HCT116 (cell line): Measurements from ENCODE around the gene KLHDC4. TPM values are rescaled to one million over a fixed set of nuclear protein-coding genes. Genes with fewer than 3 reads are reported as not detected.

Experiments used
- ATAC-seq: fragments of 200-7000 bp; cut with Tn5 transposase; 2 replicates; pipeline ENCODE4 v1.9.1; 2020; ENCODE audit warnings: mild to moderate bottlenecking, moderate library complexity
- BruUV-seq: library from RNA; stranded (reverse); fragments of 400-500 nt; replicated peaks from 2 replicates; lab custom pipeline; 2021; lab: Mats Ljungman, UMichigan
- CTCF ChIA-PET: fragments of 300-600 bp; sonication (Branson Sonifier 250); formaldehyde crosslinking; loops from one replicate; lab custom pipeline; 2021; ENCODE audit warnings: antibody characterized with exemption; lab: Charles Lee
- POLR2A ChIA-PET: fragments of 300-600, 350-600 bp; sonication (Branson Sonifier 250); formaldehyde crosslinking; loops from one replicate; lab custom pipeline; 2021; ENCODE audit warnings: antibody characterized with exemption; lab: Charles Lee
- RAD21 ChIA-PET, 2 experiments: fragments of 300-600 bp; sonication (Branson Sonifier 250); formaldehyde crosslinking; loops; one replicate each; lab custom pipeline; 2023; ENCODE audit warnings: low total read pairs in 2 of 2; ENCODE audit not compliant: uncharacterized antibody in 2 of 2, unreplicated experiment in 2 of 2, low non-redundant PET in 1 of 2; lab: Charles Lee
- DNase-seq: peaks from one replicate; pipeline ENCODE4 v3.0.0-alpha.2; 2010; ENCODE audit warnings: low read depth, low spot score
- H2AFZ ChIP-seq: fragments of 200-600 bp; shearing (Covaris generic), sonication (generic); 2 replicates; pipeline ENCODE4 v1.6.1; 2017; ENCODE audit warnings: low read depth, mixed run types, mixed read lengths, antibody characterized with exemption, low read length; ENCODE audit not compliant: poor library complexity, severe bottlenecking
- H3K27ac ChIP-seq: 2 replicates; pipeline ENCODE4 v1.5.1; 2012; ENCODE audit warnings: low read depth, low read length
- H3K27me3 ChIP-seq: fragments of 200-600 bp; sonication (generic); 2 replicates; pipeline ENCODE4 v1.6.1; 2016; ENCODE audit warnings: mixed run types, low read length, mixed read lengths; ENCODE audit not compliant: insufficient read depth
- H3K36me3 ChIP-seq, 2 experiments: fragments of 200-500 bp in 1 of 2; fragments of 200-600 bp in 1 of 2; sonication (Bioruptor generic) in 1 of 2; sonication (generic) in 1 of 2; 2 replicates each; pipeline versions ENCODE4 v1.5.1 to v1.6.1; 2014 to 2016; ENCODE audit warnings: low read length in 2 of 2, inconsistent platforms in 1 of 2, mixed read lengths in 1 of 2, mixed run types in 1 of 2; ENCODE audit not compliant: insufficient read depth in 2 of 2, control insufficient read depth in 1 of 2
- H3K4me1 ChIP-seq, 2 experiments: fragments of 200-600 bp in 1 of 2; sonication (generic) in 1 of 2; 2 replicates each; pipeline versions ENCODE4 v1.5.1 to v1.6.1; 2012 to 2017; ENCODE audit warnings: low read length in 2 of 2, inconsistent platforms in 1 of 2, mild to moderate bottlenecking in 1 of 2, mixed read lengths in 1 of 2, mixed run types in 1 of 2, moderate library complexity in 1 of 2; ENCODE audit not compliant: insufficient read depth in 2 of 2, control insufficient read depth in 1 of 2
- H3K4me2 ChIP-seq: fragments of 200-600 bp; sonication (generic); 2 replicates; pipeline ENCODE4 v1.6.1; 2017; ENCODE audit warnings: mixed run types, low read length, mixed read lengths
- H3K4me3 ChIP-seq, 2 experiments: fragments of 200-600 bp in 1 of 2; sonication (generic) in 1 of 2; replicated peaks in 1 of 2; 2 replicates each; pipeline ENCODE4 v1.5.1; 2011 to 2016; ENCODE audit warnings: low read length in 2 of 2, control low read depth in 1 of 2, low read depth in 1 of 2, mild to moderate bottlenecking in 1 of 2, mixed read lengths in 1 of 2, mixed run types in 1 of 2
- H3K79me2 ChIP-seq: fragments of 200-600 bp; sonication (generic); 2 replicates; pipeline ENCODE4 v1.6.1; 2017; ENCODE audit warnings: mild to moderate bottlenecking, mixed run types, low read length, moderate library complexity, mixed read lengths; ENCODE audit not compliant: insufficient read depth
- H3K9ac ChIP-seq: fragments of 200-600 bp; sonication (generic); 2 replicates; pipeline ENCODE4 v1.6.1; 2016; ENCODE audit warnings: low read length, mixed read lengths
- H3K9me2 ChIP-seq: fragments of 200-600 bp; sonication (generic), shearing (Covaris generic); 2 replicates; pipeline ENCODE4 v1.6.1; 2017; ENCODE audit warnings: mixed run types, mild to moderate bottlenecking, moderate library complexity; ENCODE audit not compliant: insufficient read depth
- H3K9me3 ChIP-seq, 2 experiments: fragments of 200-500 bp in 1 of 2; fragments of 200-600 bp in 1 of 2; sonication (Bioruptor generic) in 1 of 2; sonication (generic) in 1 of 2; 2 replicates each; pipeline ENCODE4 v1.6.1; 2014 to 2017; ENCODE audit warnings: low read length in 2 of 2, mixed read lengths in 2 of 2, inconsistent platforms in 1 of 2, low read depth in 1 of 2, mild to moderate bottlenecking in 1 of 2, mixed run types in 1 of 2, moderate library complexity in 1 of 2; ENCODE audit not compliant: control insufficient read depth in 1 of 2, insufficient read depth in 1 of 2
- H4K20me1 ChIP-seq: fragments of 200-600 bp; sonication (generic), shearing (Covaris generic); 2 replicates; pipeline ENCODE4 v1.6.1; 2017; ENCODE audit warnings: mixed run types, mild to moderate bottlenecking, moderate library complexity; ENCODE audit not compliant: insufficient read depth
- CBX3 ChIP-seq: IDR thresholded peaks from 2 replicates; pipeline ENCODE4 v1.6.1; 2012; ENCODE audit warnings: low read depth
- CEBPB ChIP-seq: IDR thresholded peaks from 2 replicates; pipeline ENCODE4 v1.6.1; 2012; ENCODE audit warnings: low read depth
- EGR1 ChIP-seq: IDR thresholded peaks from 2 replicates; pipeline ENCODE4 v1.6.1; 2012; ENCODE audit warnings: low read depth
- ELF1 ChIP-seq: IDR thresholded peaks from 2 replicates; pipeline ENCODE4 v1.6.1; 2012; ENCODE audit warnings: low read depth, borderline replicate concordance
- EZH2 ChIP-seq: fragments of 200-600 bp; sonication (generic); IDR thresholded peaks from 2 replicates; pipeline ENCODE4 v1.6.1; 2017; ENCODE audit warnings: antibody characterized with exemption, mixed run types
- EZH2phosphoT487 ChIP-seq: fragments of 200-600 bp; IDR thresholded peaks from 2 replicates; pipeline ENCODE4 v1.6.1; 2018; ENCODE audit warnings: antibody characterized with exemption, borderline replicate concordance
- JUND ChIP-seq: IDR thresholded peaks from 2 replicates; pipeline ENCODE4 v1.6.1; 2012
- SIN3A ChIP-seq: IDR thresholded peaks from 2 replicates; pipeline ENCODE4 v1.6.1; 2012; ENCODE audit warnings: low read depth
- SRF ChIP-seq: IDR thresholded peaks from 2 replicates; pipeline ENCODE4 v1.6.1; 2012; ENCODE audit warnings: low read depth
- YY1 ChIP-seq: IDR thresholded peaks from 2 replicates; pipeline ENCODE4 v1.6.1; 2011; ENCODE audit warnings: low read length, low read depth, moderate library complexity, mild to moderate bottlenecking; ENCODE audit not compliant: insufficient replicate concordance; ENCODE audit errors: extremely low read depth
- ZNF274 ChIP-seq: fragments of 200-500 bp; sonication (Bioruptor generic); IDR thresholded peaks from 2 replicates; pipeline ENCODE4 v1.6.1; 2014; ENCODE audit warnings: mild to moderate bottlenecking, low read depth, low read length, inconsistent platforms
- intact Hi-C: fragments of 100-400 bp; cut with micrococcal nuclease; formaldehyde crosslinking; loops from 2 replicates; pipeline ENCODE4 v1.10.0; 2022
- total RNA-seq: library from RNA; stranded (reverse); gene quantifications from one replicate; pipeline ENCODE4 v1.2.1, GENCODE V29; 2021; ENCODE audit not compliant: unreplicated experiment
- TF ChIP-seq, protein P1 (sequence below), 3 experiments: fragments of 200-600 bp in 1 of 3; sonication (generic) in 1 of 3; IDR thresholded peaks in 2 of 3; conservative IDR thresholded peaks in 1 of 3; 2 replicates each; pipeline ENCODE4 v1.5.1; 2012 to 2017; ENCODE audit warnings: low read depth in 2 of 3, low read length in 2 of 3, antibody characterized with exemption in 1 of 3, borderline replicate concordance in 1 of 3, control low read depth in 1 of 3, mild to moderate bottlenecking in 1 of 3, mixed read lengths in 1 of 3, mixed run types in 1 of 3, moderate library complexity in 1 of 3; ENCODE audit not compliant: insufficient read depth in 1 of 3
- TF ChIP-seq, protein P2 (sequence below): IDR thresholded peaks from 2 replicates; pipeline ENCODE4 v1.6.1; 2011; ENCODE audit warnings: mild to moderate bottlenecking, low read length, moderate library complexity; ENCODE audit not compliant: insufficient replicate concordance; ENCODE audit errors: extremely low read depth
- TF ChIP-seq, protein P3 (sequence below): IDR thresholded peaks from 2 replicates; pipeline ENCODE4 v1.6.1; 2012; ENCODE audit warnings: low read depth
- TF ChIP-seq, protein P4 (sequence below): IDR thresholded peaks from 2 replicates; pipeline ENCODE4 v1.6.1; 2012

The KLHDC4 gene
- total RNA-seq, 1 experiment from 2014 or later, result 107 TPM

DNA sequence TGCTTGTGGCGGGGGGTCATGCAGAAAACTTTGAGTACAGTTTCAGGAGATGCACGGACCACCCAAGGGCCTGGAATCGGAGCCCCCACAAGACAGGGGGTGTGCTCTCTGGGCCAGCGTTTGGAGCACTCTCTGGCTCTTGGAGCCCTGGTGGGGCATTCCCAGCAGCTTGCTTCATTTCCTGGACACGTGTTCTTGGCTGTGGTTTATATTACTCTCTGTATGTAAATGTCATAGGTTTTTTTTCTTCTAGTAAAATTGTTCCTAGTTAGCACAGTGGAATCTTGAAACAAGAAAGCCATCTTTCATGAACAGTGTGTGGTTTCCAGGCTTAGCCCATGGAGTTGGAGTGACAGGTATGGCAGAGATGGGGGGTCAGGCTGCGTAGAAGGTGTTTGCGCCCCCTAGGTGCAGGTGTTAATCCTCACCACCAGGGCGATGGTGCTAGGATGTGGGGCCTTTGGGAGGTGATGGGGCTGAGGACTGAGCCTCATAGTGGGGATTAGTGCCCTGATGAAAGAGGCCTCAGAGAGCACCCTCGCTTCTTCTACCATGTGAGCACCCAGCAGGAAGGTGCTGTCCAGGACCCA lies 83.7 kb downstream of the KLHDC4 start:
- no TSS peak for BruUV-seq

More for the DNA sequence above, 83.7 kb downstream of the KLHDC4 start:
- H3K9ac ChIP-seq, result no peak overlapping the region
- no peaks in the 10 kb centered on the region for H3K79me2 ChIP-seq
- no peaks in the 10 kb centered on the region for H3K9me3 ChIP-seq
- peaks cover 0 to 10% of the 10 kb centered on the region in 2 experiments; a peak in 1 of 4 replicates for H3K4me1 ChIP-seq
- no peak for TF ChIP-seq JUND
- TF ChIP-seq CBX3, result no peak
- no peak for TF ChIP-seq EZH2phosphoT487
- TF ChIP-seq SRF, result no peak
- TF ChIP-seq, protein P1, sequence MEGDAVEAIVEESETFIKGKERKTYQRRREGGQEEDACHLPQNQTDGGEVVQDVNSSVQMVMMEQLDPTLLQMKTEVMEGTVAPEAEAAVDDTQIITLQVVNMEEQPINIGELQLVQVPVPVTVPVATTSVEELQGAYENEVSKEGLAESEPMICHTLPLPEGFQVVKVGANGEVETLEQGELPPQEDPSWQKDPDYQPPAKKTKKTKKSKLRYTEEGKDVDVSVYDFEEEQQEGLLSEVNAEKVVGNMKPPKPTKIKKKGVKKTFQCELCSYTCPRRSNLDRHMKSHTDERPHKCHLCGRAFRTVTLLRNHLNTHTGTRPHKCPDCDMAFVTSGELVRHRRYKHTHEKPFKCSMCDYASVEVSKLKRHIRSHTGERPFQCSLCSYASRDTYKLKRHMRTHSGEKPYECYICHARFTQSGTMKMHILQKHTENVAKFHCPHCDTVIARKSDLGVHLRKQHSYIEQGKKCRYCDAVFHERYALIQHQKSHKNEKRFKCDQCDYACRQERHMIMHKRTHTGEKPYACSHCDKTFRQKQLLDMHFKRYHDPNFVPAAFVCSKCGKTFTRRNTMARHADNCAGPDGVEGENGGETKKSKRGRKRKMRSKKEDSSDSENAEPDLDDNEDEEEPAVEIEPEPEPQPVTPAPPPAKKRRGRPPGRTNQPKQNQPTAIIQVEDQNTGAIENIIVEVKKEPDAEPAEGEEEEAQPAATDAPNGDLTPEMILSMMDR (IDR thresholded peaks at IDR 0.05 in 2 of 3, conservative IDR thresholded peaks at IDR 0.05 in 1 of 3; ENCODE audit: borderline replicate concordance in 1 of 3, insufficient read depth in 1 of 3, low read depth in 2 of 3, low read length in 2 of 3), result peak; percentile 57 to 85 (median 73); a peak in 5 of 6 replicates
- no peak for TF ChIP-seq EZH2
- no peak for TF ChIP-seq ELF1
- TF ChIP-seq, protein P2, sequence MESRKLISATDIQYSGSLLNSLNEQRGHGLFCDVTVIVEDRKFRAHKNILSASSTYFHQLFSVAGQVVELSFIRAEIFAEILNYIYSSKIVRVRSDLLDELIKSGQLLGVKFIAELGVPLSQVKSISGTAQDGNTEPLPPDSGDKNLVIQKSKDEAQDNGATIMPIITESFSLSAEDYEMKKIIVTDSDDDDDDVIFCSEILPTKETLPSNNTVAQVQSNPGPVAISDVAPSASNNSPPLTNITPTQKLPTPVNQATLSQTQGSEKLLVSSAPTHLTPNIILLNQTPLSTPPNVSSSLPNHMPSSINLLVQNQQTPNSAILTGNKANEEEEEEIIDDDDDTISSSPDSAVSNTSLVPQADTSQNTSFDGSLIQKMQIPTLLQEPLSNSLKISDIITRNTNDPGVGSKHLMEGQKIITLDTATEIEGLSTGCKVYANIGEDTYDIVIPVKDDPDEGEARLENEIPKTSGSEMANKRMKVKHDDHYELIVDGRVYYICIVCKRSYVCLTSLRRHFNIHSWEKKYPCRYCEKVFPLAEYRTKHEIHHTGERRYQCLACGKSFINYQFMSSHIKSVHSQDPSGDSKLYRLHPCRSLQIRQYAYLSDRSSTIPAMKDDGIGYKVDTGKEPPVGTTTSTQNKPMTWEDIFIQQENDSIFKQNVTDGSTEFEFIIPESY, result no peak
- TF ChIP-seq, protein P3, sequence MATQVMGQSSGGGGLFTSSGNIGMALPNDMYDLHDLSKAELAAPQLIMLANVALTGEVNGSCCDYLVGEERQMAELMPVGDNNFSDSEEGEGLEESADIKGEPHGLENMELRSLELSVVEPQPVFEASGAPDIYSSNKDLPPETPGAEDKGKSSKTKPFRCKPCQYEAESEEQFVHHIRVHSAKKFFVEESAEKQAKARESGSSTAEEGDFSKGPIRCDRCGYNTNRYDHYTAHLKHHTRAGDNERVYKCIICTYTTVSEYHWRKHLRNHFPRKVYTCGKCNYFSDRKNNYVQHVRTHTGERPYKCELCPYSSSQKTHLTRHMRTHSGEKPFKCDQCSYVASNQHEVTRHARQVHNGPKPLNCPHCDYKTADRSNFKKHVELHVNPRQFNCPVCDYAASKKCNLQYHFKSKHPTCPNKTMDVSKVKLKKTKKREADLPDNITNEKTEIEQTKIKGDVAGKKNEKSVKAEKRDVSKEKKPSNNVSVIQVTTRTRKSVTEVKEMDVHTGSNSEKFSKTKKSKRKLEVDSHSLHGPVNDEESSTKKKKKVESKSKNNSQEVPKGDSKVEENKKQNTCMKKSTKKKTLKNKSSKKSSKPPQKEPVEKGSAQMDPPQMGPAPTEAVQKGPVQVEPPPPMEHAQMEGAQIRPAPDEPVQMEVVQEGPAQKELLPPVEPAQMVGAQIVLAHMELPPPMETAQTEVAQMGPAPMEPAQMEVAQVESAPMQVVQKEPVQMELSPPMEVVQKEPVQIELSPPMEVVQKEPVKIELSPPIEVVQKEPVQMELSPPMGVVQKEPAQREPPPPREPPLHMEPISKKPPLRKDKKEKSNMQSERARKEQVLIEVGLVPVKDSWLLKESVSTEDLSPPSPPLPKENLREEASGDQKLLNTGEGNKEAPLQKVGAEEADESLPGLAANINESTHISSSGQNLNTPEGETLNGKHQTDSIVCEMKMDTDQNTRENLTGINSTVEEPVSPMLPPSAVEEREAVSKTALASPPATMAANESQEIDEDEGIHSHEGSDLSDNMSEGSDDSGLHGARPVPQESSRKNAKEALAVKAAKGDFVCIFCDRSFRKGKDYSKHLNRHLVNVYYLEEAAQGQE, result no peak
- peak; percentile 7 for TF ChIP-seq YY1
- TF ChIP-seq, protein P4, sequence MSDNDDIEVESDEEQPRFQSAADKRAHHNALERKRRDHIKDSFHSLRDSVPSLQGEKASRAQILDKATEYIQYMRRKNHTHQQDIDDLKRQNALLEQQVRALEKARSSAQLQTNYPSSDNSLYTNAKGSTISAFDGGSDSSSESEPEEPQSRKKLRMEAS, result no peak
- no peak for TF ChIP-seq SIN3A
- TF ChIP-seq EGR1, result no peak
- no peak for TF ChIP-seq ZNF274
- TF ChIP-seq CEBPB, result no peak
- TF ChIP-seq, all 23 proteins: peak for 2
- POLR2A ChIA-PET, result no interaction called here
- CTCF ChIA-PET, result interaction anchor here (0.7 to 1.0 kb wide), 3 partner anchors 23 to 293 kb away, joined by 3 to 4 read pairs (median 3); no protein-coding TSS in a partner anchor
- no peaks in the 10 kb centered on the region for H3K36me3 ChIP-seq
- H4K20me1 ChIP-seq, result no peaks in the 10 kb centered on the region
- ATAC-seq (peak; percentile 88), DNase-seq (peak; percentile 10)
- H3K27me3 ChIP-seq, result peaks cover 4% of the 10 kb centered on the region; the same call in 1 of the 2 replicates
- H2AFZ ChIP-seq, result no peak overlapping the region
- RAD21 ChIA-PET, result no interaction called here
- no peak overlapping the region for H3K27ac ChIP-seq
- intact Hi-C loops, result no loop called here
- no peak overlapping the region for H3K4me2 ChIP-seq
- no peak overlapping the region for H3K4me3 ChIP-seq
- H3K9me2 ChIP-seq, result no peaks in the 10 kb centered on the region
